Thoracic aorta (tissue), 2 donors: ENCODE measurements around the gene MEIS1. TPM values are rescaled to one million over a fixed set of nuclear protein-coding genes. Genes with fewer than 3 reads are reported as not detected.

Experiments used
- ATAC-seq: fragments of 150-250 bp; one replicate; pipeline ENCODE4 v1.8.0; 2017; ENCODE audit warnings: low read depth; ENCODE audit not compliant: insufficient number of reproducible peaks, low FRiP score
- DNase-seq: peaks from one replicate; pipeline ENCODE4 v3.0.0-alpha.2; 2020; ENCODE audit warnings: low spot score
- H3K27ac ChIP-seq, 2 donors: fragments of 200-600 bp; sonication (generic); 1 replicate in 1 of 2; 2 replicates in 1 of 2; pipeline ENCODE4 v1.5.1; 2016; ENCODE audit warnings: mild to moderate bottlenecking in 2 of 2, moderate library complexity in 2 of 2
- H3K27me3 ChIP-seq: fragments of 200-600 bp; sonication (generic); replicated peaks from 2 replicates; pipeline ENCODE4 v1.6.0; 2016; ENCODE audit warnings: mild to moderate bottlenecking; ENCODE audit not compliant: insufficient read depth
- H3K36me3 ChIP-seq: fragments of 200-600 bp; sonication (generic); one replicate; pipeline ENCODE4 v1.5.1; 2016
- H3K4me1 ChIP-seq, 2 donors: fragments of 200-600 bp; sonication (generic); 1 replicate in 1 of 2; 2 replicates in 1 of 2; pipeline versions ENCODE4 v1.5.1 to v1.6.0; 2016; ENCODE audit warnings: low read depth in 2 of 2, mild to moderate bottlenecking in 1 of 2; ENCODE audit not compliant: control insufficient read depth in 1 of 2
- H3K4me3 ChIP-seq: fragments of 200-600 bp; sonication (generic); 2 replicates; pipeline ENCODE4 v1.5.1; 2016; ENCODE audit warnings: mild to moderate bottlenecking
- H3K9me3 ChIP-seq: fragments of 200-600 bp; sonication (generic); 2 replicates; pipeline ENCODE4 v1.5.1; 2016
- total RNA-seq, 2 donors: library from RNA; depleted of rRNA; stranded (reverse); fragments of >200 nt; gene quantifications; one replicate each; pipeline versions ENCODE4 v1.1.0 to v1.2.3, GENCODE V29; 2016
- TF ChIP-seq, protein P1 (sequence below): fragments of 200-600 bp; sonication (generic); IDR thresholded peaks from one replicate; pipeline ENCODE4 v1.5.1; 2019; ENCODE audit warnings: antibody characterized with exemption

MEIS1 gene
- total RNA-seq, 2 donors from 2014 or later: 29.4 to 58.4 TPM

- Histone ChIP-seq H3K4me1 (peaks cover 10 to 34% of the 10 kb centered on the region in 2 donors), H3K36me3 (peaks cover 8% of the 10 kb centered on the region), H3K27me3 (no peaks in the 10 kb centered on the region), H3K9me3 (no peaks in the 10 kb centered on the region), H3K27ac (peak overlapping the region in 1 of 2 donors; percentile 7), H3K4me3 (no peak overlapping the region)
- ATAC-seq: no peak
- no peak for DNase-seq
- TF ChIP-seq, protein P1, sequence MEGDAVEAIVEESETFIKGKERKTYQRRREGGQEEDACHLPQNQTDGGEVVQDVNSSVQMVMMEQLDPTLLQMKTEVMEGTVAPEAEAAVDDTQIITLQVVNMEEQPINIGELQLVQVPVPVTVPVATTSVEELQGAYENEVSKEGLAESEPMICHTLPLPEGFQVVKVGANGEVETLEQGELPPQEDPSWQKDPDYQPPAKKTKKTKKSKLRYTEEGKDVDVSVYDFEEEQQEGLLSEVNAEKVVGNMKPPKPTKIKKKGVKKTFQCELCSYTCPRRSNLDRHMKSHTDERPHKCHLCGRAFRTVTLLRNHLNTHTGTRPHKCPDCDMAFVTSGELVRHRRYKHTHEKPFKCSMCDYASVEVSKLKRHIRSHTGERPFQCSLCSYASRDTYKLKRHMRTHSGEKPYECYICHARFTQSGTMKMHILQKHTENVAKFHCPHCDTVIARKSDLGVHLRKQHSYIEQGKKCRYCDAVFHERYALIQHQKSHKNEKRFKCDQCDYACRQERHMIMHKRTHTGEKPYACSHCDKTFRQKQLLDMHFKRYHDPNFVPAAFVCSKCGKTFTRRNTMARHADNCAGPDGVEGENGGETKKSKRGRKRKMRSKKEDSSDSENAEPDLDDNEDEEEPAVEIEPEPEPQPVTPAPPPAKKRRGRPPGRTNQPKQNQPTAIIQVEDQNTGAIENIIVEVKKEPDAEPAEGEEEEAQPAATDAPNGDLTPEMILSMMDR: no peak
These were observed 133.8 kb downstream of the MEIS1 start for GRCh38 chr2:66568650-66569300.

DNA sequence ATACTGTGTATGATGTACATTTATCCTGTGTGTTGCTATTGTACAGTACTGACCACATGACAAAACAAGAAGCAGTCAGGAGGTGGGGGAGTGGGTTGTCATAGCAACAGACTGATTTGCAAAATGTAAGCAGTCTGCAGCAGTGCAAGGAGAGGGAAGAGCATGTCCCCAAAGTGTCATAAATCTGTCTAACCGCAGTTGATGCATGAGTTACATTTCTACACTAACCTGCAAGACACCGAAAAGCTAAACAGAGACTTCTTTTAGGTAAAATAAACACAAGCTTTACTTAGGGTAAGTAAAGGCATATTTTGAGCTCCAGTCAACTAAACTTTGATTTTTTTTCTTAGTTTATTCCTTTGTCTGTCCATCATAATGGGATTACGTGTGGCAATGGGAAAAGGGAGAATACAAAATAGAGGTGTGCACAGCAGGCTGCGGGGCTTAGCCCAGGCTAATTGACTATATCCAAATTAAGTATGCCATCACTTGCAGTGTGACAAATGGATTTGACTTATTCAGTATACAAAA lies 134.5 kb downstream of the MEIS1 start:
- H3K4me1 ChIP-seq: peaks cover 10 to 34% of the 10 kb centered on the region in 2 donors
- DNase-seq (no peak), ATAC-seq (no peak)
- H3K4me3 ChIP-seq: no peak overlapping the region
- TF ChIP-seq, protein P1: no peak
- no peaks in the 10 kb centered on the region for H3K27me3 ChIP-seq
- peaks cover 8% of the 10 kb centered on the region for H3K36me3 ChIP-seq
- H3K9me3 ChIP-seq: no peaks in the 10 kb centered on the region
- H3K27ac ChIP-seq: no peak overlapping the region

DNA sequence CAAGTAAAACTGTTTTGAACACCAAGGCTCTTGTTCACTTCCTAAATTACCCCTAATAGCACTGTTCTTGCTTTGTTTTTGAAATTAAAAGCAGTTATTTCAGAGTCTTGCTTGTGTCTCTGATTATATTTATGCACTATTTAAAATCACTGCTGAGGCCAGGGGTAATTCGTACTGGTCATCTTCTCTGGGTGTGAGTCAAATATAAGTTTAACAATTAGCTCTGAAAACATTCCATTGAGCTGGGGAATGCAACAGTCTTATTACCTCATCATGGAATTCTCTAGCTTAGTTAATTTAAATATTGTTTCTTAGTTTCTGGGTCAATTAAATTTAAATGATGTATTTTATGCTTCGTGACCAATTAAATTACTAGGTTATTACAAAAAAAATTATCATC lies 135.0 kb downstream of the MEIS1 start:
- H3K27ac ChIP-seq: no peak overlapping the region

GRCh38 chr2:66570471-66570870 lies 135.5 kb downstream of the MEIS1 start:
- Histone ChIP-seq H3K9me3 (no peaks in the 10 kb centered on the region), H3K4me1 (peaks cover 8 to 23% of the 10 kb centered on the region in 2 donors), H3K27me3 (no peaks in the 10 kb centered on the region), H3K4me3 (no peak overlapping the region), H3K27ac (no peak overlapping the region), H3K36me3 (peaks cover 8% of the 10 kb centered on the region)
- ATAC-seq: no peak
- TF ChIP-seq, protein P1: no peak
- no peak for DNase-seq

More for the DNA sequence above, 135.0 kb downstream of the MEIS1 start:
- Histone ChIP-seq H3K27me3 (no peaks in the 10 kb centered on the region), H3K36me3 (peaks cover 8% of the 10 kb centered on the region), H3K9me3 (no peaks in the 10 kb centered on the region), H3K4me3 (no peak overlapping the region), H3K4me1 (peaks cover 10 to 28% of the 10 kb centered on the region in 2 donors)
- ATAC-seq: no peak
- no peak for DNase-seq
- TF ChIP-seq, protein P1: no peak

- TF ChIP-seq, protein P1: no peak
- ATAC-seq (no peak), DNase-seq (no peak)
- Histone ChIP-seq H3K36me3 (peaks cover 8% of the 10 kb centered on the region), H3K4me1 (peaks cover 14 to 29% of the 10 kb centered on the region in 2 donors), H3K9me3 (no peaks in the 10 kb centered on the region), H3K4me3 (no peak overlapping the region), H3K27ac (no peak overlapping the region), H3K27me3 (no peaks in the 10 kb centered on the region)
These were observed 137.0 kb downstream of the MEIS1 start for GRCh38 chr2:66571918-66572317.
